BLaER1 (cell line): ENCODE data around the gene TASOR2.

Experiments used
- H3K27ac ChIP-seq: shearing (Covaris generic); formaldehyde crosslinking; 2 replicates; pipeline ENCODE4 v1.8.1; 2022
- H3K27me3 ChIP-seq: shearing (Covaris generic); formaldehyde crosslinking; 2 replicates; pipeline ENCODE4 v1.8.1; 2022
- H3K36me3 ChIP-seq: shearing (Covaris generic); formaldehyde crosslinking; 2 replicates; pipeline ENCODE4 v1.8.1; 2022
- H3K4me1 ChIP-seq: shearing (Covaris generic); formaldehyde crosslinking; 2 replicates; pipeline ENCODE4 v1.8.1; 2022
- H3K4me2 ChIP-seq: shearing (Covaris generic); formaldehyde crosslinking; 2 replicates; pipeline ENCODE4 v1.8.1; 2022
- H3K4me3 ChIP-seq: shearing (Covaris generic); formaldehyde crosslinking; 2 replicates; pipeline ENCODE4 v1.8.1; 2022
- H3K9ac ChIP-seq: shearing (Covaris generic); formaldehyde crosslinking; 2 replicates; pipeline ENCODE4 v1.8.1; 2022
- H3K9me3 ChIP-seq: shearing (Covaris generic); formaldehyde crosslinking; 2 replicates; pipeline ENCODE4 v1.8.1; 2022
- H4K20me1 ChIP-seq: shearing (Covaris generic); formaldehyde crosslinking; 2 replicates; pipeline ENCODE4 v1.8.1; 2022
- Cebpa-rat ChIP-seq: shearing (Covaris generic); IDR thresholded peaks from 2 replicates; pipeline ENCODE4 v1.8.1; 2022

TASOR2 gene

DNA sequence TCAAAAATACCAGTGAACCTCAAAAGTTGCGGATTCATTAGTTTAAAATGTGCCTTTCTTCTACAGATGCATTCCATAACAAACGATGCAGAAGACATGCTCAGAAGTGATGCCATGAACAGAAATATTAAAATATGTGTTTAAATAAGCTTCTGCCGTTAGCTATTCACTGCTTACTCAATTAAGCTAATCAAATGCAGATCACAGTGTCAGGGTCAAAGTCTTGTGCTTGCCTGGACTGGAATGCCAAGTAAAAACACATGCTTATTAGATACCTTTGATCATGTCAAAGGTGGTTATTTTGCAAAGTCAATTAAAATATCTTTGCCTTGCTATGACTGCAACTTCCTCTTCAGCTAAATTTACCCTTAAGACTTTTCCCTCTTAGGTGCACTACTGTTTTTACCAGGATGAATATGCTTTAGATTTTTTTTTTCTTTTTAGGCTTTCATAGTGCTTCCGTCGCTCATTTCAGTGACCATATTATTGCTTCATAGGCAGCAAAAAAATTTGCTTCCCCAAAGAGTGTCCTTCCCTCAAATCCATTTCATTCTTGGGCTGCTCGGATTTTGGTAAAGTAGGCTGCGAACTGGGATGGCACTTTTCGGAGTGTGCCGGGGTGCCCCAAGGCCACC lies 19.1 kb upstream of the TASOR2 start:
- peaks cover 29% of the 10 kb centered on the region for H3K4me1 ChIP-seq
- peaks cover 29% of the 10 kb centered on the region for H3K27me3 ChIP-seq
- peak overlapping the region; percentile 80 for H3K4me2 ChIP-seq
- H3K4me3 ChIP-seq, result peak overlapping the region; percentile 76
- H3K27ac ChIP-seq, result no peak overlapping the region
- H3K36me3 ChIP-seq, result no peaks in the 10 kb centered on the region
- H3K9me3 ChIP-seq, result no peaks in the 10 kb centered on the region
- H3K9ac ChIP-seq, result peak overlapping the region; percentile 74
- TF ChIP-seq Cebpa-rat, result 0 out of 2 replicates have a peak, but pooled peaks have one; percentile 16
- peaks cover 11% of the 10 kb centered on the region for H4K20me1 ChIP-seq

DNA sequence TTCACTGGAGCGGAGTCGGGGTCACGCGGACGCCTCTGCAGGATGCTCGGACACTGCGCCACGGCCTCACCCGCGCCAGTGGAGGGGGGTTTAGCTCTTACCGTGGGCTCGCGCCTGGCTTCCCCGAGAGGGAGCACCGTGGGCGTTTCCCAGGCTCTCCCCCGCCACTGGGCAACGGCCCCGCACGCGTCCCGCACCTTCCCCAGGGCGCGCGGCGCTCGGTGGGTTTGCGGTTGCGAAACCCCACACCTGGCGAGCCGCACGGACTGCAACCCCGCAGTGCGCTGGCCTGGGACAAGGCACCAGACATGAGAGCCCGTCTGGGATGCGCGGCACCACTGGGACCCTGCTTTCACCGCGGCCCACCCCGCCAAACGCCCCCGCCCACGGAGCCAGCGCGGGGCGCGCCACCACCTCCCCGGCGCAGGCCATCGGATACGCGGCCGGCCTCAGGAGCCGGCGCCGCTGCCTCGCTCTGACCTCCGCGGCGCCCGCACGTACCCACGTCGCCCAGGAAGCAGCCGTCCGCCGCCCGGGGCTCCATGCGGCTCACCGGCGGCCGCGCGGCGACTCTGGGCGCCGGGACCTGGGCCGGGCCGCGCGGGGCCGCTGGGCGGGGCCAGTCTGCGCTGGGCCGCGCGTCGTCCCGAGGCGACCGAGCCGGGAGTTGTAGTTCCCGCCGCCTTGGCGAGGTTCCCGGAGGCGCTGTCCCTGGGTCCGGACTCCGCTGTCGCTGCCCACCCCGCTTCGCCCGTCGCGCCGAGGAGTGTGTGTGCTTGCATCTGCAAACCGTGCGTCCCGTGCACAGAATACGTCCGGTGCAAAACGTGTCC lies 18.4 kb upstream of the TASOR2 start, which contains the start of gene ASB13:
Gene ASB13, minus strand, starts transcription at position 588 of the 833 bp plus-strand sequence. Its CDS starts 44 bp downstream, at position 544.
- Histone ChIP-seq H3K9ac (peak within 1 kb of the TSS; percentile 74), H4K20me1 (peaks cover 11% of the 10 kb centered on the region), H3K4me3 (peak within 1 kb of the TSS; percentile 76), H3K27me3 (peaks cover 29% of the 10 kb centered on the region), H3K9me3 (no peaks in the 10 kb centered on the region), H3K4me1 (peaks cover 29% of the 10 kb centered on the region), H3K36me3 (no peaks in the 10 kb centered on the region), H3K27ac (peak within 1 kb of the TSS; percentile 62), H3K4me2 (peak within 1 kb of the TSS; percentile 80)
- TF ChIP-seq Cebpa-rat, result no peak

DNA sequence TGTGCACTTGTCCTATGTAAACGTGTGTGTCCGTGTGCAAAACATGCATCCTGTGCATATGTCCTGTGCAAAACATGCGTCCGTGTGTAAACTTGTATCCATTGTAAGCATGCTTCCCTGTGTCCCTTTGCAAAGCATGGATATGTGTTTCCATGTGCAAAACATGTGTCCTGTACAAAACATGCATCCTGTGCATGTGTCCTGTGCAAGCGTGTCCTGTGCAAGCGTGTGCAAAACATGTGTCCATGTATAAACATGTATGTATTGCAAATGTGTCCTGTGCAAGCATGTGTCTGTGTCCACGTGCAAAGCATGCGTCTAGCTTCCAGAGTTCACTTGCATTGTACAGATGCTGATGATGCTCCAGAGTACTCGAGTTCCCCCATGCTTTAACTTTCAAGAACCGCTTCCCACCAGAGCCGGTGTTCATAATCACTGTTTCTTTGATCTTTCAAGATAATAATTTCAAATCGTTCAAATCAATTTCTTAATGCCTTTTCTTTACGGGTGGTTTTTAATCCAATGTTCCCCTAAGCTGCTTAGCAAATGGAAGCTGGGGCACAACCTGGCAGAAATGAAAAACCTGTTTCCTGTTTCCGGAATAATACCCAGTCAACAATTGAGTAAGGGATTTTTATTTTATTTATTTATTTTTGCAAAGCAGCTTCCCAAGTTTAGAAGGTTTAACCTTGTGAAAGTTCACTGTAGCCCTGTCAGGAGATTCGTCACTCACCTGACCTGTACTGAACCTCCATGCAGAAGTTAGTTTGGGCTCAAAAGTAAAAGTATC lies 17.6 kb upstream of the TASOR2 start:
- TF ChIP-seq Cebpa-rat, result no peak
- peaks cover 29% of the 10 kb centered on the region for H3K4me1 ChIP-seq
- H4K20me1 ChIP-seq, result peaks cover 11% of the 10 kb centered on the region
- H3K9ac ChIP-seq, result peak overlapping the region; percentile 74; the same call in 1 of the 2 replicates
- H3K9me3 ChIP-seq, result no peaks in the 10 kb centered on the region
- H3K27ac ChIP-seq, result no peak overlapping the region
- peak overlapping the region; percentile 80 for H3K4me2 ChIP-seq
- peak overlapping the region; percentile 76 for H3K4me3 ChIP-seq
- no peaks in the 10 kb centered on the region for H3K36me3 ChIP-seq
- H3K27me3 ChIP-seq, result peaks cover 29% of the 10 kb centered on the region

DNA sequence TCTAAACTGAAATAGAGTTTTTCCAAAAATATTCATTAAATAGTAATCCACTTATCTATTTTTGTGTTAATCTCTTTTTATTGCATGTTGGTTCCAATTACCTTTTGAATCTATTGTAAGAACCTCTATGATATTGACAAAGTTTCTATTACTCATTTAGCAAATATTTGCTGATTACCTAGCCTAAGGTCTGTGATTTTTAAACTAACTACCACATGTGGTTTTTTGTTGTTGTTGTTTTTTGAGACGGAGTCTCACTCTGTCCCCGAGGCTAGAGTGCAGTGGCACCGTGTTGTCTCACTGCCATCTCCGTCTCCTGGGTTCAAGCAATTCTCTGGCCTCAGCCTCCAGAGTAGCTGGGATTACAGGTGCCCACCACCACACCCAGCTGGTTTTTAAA lies 16.2 kb upstream of the TASOR2 start:
- TF ChIP-seq Cebpa-rat, result no peak

DNA sequence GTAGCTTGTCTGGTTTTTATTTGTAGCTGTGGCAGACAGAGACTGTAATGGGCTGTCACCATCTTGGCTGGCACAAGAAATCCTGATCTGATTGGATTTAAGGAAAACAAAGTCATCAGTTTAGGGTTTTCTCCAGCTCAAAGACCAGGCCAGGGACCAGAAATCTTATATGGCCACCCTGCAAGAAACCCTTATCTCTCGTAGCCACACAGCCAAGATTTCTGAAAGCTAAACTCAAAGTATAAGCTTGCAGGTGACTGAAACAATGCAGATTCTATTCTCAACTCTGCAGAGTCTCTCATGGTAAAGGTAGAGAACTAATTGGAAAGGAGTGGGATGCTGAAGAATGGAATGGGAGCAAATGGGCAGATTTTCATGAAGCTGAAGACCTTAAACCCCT lies 15.0 kb upstream of the TASOR2 start:
- H3K4me3 ChIP-seq, result no peak overlapping the region
- no peaks in the 10 kb centered on the region for H3K36me3 ChIP-seq
- no peak overlapping the region for H3K4me2 ChIP-seq
- peaks cover 29% of the 10 kb centered on the region for H3K27me3 ChIP-seq
- no peak overlapping the region for H3K27ac ChIP-seq
- TF ChIP-seq Cebpa-rat, result no peak
- H4K20me1 ChIP-seq, result no peaks in the 10 kb centered on the region
- H3K4me1 ChIP-seq, result peaks cover 16% of the 10 kb centered on the region
- H3K9me3 ChIP-seq, result peaks cover 18% of the 10 kb centered on the region
- no peak overlapping the region for H3K9ac ChIP-seq

More for the DNA sequence above, 16.2 kb upstream of the TASOR2 start:
- no peak overlapping the region for H3K4me3 ChIP-seq
- no peak overlapping the region for H3K27ac ChIP-seq
- H3K36me3 ChIP-seq, result no peaks in the 10 kb centered on the region
- peaks cover 8% of the 10 kb centered on the region for H4K20me1 ChIP-seq
- no peak overlapping the region for H3K4me2 ChIP-seq
- H3K9me3 ChIP-seq, result peaks cover 8% of the 10 kb centered on the region
- peaks cover 29% of the 10 kb centered on the region for H3K27me3 ChIP-seq
- no peak overlapping the region for H3K9ac ChIP-seq
- H3K4me1 ChIP-seq, result peaks cover 20% of the 10 kb centered on the region

DNA sequence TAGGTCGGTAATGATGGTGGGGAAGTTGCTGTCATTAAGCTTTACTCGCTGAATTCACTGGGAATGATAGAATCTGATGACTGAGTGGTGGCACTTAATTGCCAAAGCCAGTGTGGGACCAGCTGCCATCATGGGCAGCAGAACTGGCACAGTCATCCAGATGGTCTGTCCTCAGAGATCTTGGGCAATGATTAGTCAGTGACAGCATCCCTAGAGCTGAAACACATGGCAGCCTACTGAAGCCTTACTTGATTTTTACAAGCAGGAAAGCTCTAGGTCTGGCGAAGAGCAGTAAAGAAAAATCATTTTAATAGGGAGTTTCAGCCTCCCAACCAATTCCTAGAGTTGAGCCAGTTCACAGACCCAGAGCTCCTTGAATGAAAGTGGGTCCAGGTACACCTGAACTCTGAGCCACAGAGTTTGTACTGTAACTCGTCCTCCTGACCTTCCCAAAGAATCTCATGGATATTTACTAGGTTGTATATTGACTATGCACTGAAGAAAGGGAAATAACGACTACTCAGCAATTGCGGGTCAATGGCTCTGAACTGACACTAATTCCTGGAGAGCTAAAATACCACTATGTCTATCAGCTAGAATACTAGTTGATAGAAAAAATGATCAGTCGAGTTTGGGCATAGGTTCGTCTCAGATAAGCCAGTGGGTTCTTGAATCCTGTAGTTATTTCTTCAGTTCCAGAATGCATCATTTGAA lies 13.8 kb upstream of the TASOR2 start:
- peaks cover 10% of the 10 kb centered on the region for H3K4me1 ChIP-seq
- H4K20me1 ChIP-seq, result no peaks in the 10 kb centered on the region
- peaks cover 18% of the 10 kb centered on the region for H3K9me3 ChIP-seq
- H3K27ac ChIP-seq, result no peak overlapping the region
- no peak overlapping the region for H3K4me3 ChIP-seq
- no peak for TF ChIP-seq Cebpa-rat
- peaks cover 19% of the 10 kb centered on the region for H3K27me3 ChIP-seq
- no peak overlapping the region for H3K9ac ChIP-seq
- H3K36me3 ChIP-seq, result no peaks in the 10 kb centered on the region
- no peak overlapping the region for H3K4me2 ChIP-seq

DNA sequence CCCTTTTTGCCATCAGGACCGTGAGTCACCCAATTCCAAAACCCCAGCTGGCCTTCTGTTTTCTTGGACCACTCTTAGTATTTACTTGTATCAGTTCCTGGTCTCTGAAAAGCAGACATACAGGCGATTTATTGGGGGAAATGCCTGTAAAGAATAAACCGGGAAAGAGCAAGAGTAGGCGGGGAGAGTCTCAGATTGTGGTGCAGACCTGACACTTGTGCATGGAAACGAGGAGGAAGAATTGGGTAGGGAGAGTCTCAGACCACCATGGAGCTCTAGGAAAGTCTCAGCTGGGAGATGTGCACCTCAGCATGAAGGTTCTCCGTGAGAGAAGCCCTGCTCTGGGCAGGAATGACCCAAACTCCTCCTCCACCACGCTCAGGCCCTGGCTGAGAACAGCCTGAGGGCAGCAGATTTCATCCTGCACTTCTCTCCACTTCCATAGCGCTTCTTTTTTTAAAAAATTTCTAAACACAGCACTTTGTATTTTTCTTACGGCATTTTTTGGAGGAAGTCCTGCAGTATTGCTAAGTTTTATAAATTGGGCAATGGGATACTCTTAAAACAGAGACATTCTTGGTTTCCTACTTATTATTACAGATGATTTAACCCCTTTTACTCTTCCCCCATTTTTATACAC lies 6.1 kb upstream of the TASOR2 start:
- H3K27me3 ChIP-seq, result no peaks in the 10 kb centered on the region
- H3K4me3 ChIP-seq, result no peak overlapping the region
- H3K4me2 ChIP-seq, result no peak overlapping the region
- no peak overlapping the region for H3K9ac ChIP-seq
- H3K36me3 ChIP-seq, result no peaks in the 10 kb centered on the region
- no peak for TF ChIP-seq Cebpa-rat
- H3K27ac ChIP-seq, result no peak overlapping the region
- H3K9me3 ChIP-seq, result peaks cover 9% of the 10 kb centered on the region
- H3K4me1 ChIP-seq, result no peaks in the 10 kb centered on the region
- H4K20me1 ChIP-seq, result no peaks in the 10 kb centered on the region

DNA sequence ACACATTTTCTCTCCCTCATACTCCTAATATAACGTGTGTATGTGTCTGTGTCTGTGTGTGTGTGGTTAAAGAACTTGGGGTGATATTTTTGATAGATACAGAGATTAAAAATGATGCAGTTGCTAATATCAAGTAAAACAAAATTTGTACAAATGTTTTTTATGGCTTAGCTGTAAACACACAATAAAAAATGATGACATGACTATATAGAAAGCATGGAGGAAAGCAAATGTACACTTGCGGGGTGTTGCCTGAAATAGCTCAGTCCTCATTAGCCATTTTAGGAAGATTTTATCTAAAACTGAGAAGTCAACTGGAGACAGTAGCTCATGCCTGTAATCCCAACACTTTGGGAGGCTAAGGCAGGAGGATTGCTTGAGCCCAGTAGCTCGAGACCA lies 5.6 kb upstream of the TASOR2 start:
- H3K9ac ChIP-seq, result no peak overlapping the region
- H3K27ac ChIP-seq, result no peak overlapping the region
- no peaks in the 10 kb centered on the region for H4K20me1 ChIP-seq
- H3K9me3 ChIP-seq, result peaks cover 4% of the 10 kb centered on the region
- H3K36me3 ChIP-seq, result no peaks in the 10 kb centered on the region
- H3K4me1 ChIP-seq, result peaks cover 3% of the 10 kb centered on the region
- H3K27me3 ChIP-seq, result no peaks in the 10 kb centered on the region
- no peak overlapping the region for H3K4me3 ChIP-seq
- no peak overlapping the region for H3K4me2 ChIP-seq
- TF ChIP-seq Cebpa-rat, result no peak

DNA sequence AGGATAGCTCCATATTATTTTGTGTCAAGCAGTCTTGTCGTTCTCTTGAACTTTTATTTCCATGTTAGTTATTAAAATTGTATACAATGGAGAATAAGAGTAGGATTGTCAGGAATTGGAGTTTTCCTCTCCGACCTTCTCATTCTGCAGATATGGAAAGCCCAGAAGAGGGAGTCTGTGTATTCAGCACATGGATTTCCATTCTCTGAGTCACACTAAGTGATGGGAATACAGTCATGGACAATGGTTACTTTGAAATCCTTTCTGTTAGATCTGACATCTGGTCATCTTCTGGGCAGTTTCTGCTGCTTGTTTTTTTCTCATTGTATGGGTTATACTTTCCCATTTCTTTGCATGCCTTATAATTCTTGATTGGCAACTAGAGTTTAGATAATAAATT lies 5.0 kb upstream of the TASOR2 start:
- Histone ChIP-seq H3K27me3 (no peaks in the 10 kb centered on the region), H4K20me1 (no peaks in the 10 kb centered on the region), H3K9me3 (no peaks in the 10 kb centered on the region), H3K4me2 (no peak overlapping the region), H3K36me3 (no peaks in the 10 kb centered on the region), H3K4me1 (peaks cover 6% of the 10 kb centered on the region), H3K4me3 (no peak overlapping the region), H3K9ac (no peak overlapping the region), H3K27ac (no peak overlapping the region)
- TF ChIP-seq Cebpa-rat, result no peak
